A549 (cell line): ENCODE measurements around the gene FAM107B.
A peak's percentile ranks its signal among the peaks of the same experiment; 100 is the strongest.

Experiments used
- CEBPB ChIP-seq, 2 experiments: fragments of >200 bp in 1 of 2; sonication (Bioruptor Twin) in 1 of 2; formaldehyde crosslinking in 1 of 2; IDR thresholded peaks; 2 replicates each; pipeline ENCODE4 v1.6.1; 2012 to 2016
- CHD4 ChIP-seq: fragments of 200-600 bp; sonication (generic); IDR thresholded peaks from 2 replicates; pipeline ENCODE4 v1.6.1; 2016; ENCODE audit warnings: antibody characterized with exemption, mild to moderate bottlenecking, borderline replicate concordance
- KDM1A ChIP-seq: fragments of 200-600 bp; sonication (generic); IDR thresholded peaks from 2 replicates; pipeline ENCODE4 v1.6.1; 2016; ENCODE audit warnings: low read depth, mild to moderate bottlenecking
- NR3C1 ChIP-seq: fragments of >200 bp; sonication (Bioruptor Twin); formaldehyde crosslinking; IDR thresholded peaks from 3 replicates; pipeline ENCODE4 v1.6.1; 2017
- PHF8 ChIP-seq: fragments of 200-600 bp; sonication (generic); IDR thresholded peaks from 2 replicates; pipeline ENCODE4 v1.6.1; 2016; ENCODE audit warnings: low read depth, mild to moderate bottlenecking, antibody characterized with exemption, moderate library complexity, borderline replicate concordance
- POLR2A ChIP-seq: IDR thresholded peaks from 2 replicates; pipeline ENCODE4 v1.6.1; 2012; ENCODE audit warnings: mild to moderate bottlenecking, low read length
- RCOR1 ChIP-seq: fragments of 150-350 bp; IDR thresholded peaks from 2 replicates; pipeline ENCODE4 v1.6.1; 2014; ENCODE audit warnings: antibody characterized with exemption, low read length, low read depth
- SMC3 ChIP-seq: fragments of >200 bp; sonication (Bioruptor Twin); formaldehyde crosslinking; IDR thresholded peaks from 3 replicates; pipeline ENCODE4 v1.6.1; 2018; ENCODE audit warnings: inconsistent platforms
- TP53 ChIP-seq: fragments of 250-450 bp; sonication (Bioruptor Pico); IDR thresholded peaks from 2 replicates; pipeline ENCODE4 v1.5.0; 2021; ENCODE audit warnings: mild to moderate bottlenecking, moderate library complexity
- TF ChIP-seq, protein P1 (sequence below): fragments of >200 bp; sonication (Bioruptor Twin); formaldehyde crosslinking; IDR thresholded peaks from 3 replicates; pipeline ENCODE4 v1.5.1; 2016
- TF ChIP-seq, protein P2 (sequence below): IDR thresholded peaks from 2 replicates; pipeline ENCODE4 v1.6.1; 2012
- TF ChIP-seq, protein P3 (sequence below): IDR thresholded peaks from 2 replicates; pipeline ENCODE4 v1.6.1; 2012
- TF ChIP-seq, protein P4 (sequence below): fragments of 150-350 bp; IDR thresholded peaks from 2 replicates; pipeline ENCODE4 v1.6.1; 2014; ENCODE audit warnings: low read depth, mild to moderate bottlenecking, low read length

DNA sequence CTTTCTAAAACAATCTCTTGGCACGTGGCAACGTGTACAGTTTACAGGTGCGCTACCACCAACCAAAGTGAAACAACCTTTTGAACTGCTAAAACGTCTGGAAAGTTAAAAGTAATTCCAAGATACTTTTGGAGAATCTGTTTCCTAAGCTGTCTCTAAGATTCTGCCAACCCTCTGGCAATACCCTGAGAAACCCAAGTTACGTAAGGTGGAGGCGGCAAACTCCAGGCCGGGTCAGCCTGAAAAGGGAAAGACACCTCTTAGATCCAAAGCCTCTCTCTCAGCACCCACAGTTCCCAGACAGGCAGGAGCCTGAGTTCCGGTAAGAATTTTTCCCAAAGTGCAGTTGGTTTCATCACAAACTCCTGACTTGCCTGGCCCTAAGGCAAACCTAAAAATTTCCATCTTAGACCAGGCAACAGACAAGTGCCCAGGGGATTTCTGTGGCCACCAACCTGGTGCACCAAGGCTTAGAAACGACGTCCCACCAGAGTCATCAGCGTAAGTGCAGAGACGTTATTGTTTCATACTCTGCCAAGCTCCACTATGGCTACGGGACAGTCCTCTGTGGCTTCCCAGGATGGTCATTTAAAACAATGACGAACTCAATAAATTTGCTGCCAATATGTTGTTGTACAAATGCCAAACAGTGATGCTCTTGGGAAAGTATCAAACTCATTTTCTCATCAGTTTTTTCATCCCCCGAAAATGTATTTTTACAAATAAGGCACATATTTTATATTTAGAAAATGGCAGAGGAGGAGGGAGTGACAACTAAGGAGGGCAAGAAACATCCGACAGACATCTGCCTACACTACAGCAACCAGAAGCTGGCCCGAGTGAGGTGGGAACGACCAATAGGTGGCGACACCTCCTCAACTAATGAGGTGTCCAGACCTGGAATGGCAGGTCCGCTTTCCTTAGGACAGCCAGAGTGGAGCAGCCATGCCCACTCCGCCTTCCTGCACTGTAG is 238.2 kb downstream of the FAM107B start:
- TF ChIP-seq, protein P1, sequence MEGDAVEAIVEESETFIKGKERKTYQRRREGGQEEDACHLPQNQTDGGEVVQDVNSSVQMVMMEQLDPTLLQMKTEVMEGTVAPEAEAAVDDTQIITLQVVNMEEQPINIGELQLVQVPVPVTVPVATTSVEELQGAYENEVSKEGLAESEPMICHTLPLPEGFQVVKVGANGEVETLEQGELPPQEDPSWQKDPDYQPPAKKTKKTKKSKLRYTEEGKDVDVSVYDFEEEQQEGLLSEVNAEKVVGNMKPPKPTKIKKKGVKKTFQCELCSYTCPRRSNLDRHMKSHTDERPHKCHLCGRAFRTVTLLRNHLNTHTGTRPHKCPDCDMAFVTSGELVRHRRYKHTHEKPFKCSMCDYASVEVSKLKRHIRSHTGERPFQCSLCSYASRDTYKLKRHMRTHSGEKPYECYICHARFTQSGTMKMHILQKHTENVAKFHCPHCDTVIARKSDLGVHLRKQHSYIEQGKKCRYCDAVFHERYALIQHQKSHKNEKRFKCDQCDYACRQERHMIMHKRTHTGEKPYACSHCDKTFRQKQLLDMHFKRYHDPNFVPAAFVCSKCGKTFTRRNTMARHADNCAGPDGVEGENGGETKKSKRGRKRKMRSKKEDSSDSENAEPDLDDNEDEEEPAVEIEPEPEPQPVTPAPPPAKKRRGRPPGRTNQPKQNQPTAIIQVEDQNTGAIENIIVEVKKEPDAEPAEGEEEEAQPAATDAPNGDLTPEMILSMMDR: peak; percentile 69
- TF ChIP-seq, protein P2, sequence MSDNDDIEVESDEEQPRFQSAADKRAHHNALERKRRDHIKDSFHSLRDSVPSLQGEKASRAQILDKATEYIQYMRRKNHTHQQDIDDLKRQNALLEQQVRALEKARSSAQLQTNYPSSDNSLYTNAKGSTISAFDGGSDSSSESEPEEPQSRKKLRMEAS: no peak
- TF ChIP-seq, protein P3, sequence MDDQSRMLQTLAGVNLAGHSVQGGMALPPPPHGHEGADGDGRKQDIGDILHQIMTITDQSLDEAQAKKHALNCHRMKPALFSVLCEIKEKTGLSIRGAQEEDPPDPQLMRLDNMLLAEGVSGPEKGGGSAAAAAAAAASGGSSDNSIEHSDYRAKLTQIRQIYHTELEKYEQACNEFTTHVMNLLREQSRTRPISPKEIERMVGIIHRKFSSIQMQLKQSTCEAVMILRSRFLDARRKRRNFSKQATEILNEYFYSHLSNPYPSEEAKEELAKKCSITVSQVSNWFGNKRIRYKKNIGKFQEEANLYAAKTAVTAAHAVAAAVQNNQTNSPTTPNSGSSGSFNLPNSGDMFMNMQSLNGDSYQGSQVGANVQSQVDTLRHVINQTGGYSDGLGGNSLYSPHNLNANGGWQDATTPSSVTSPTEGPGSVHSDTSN: no peak
- no peak for TF ChIP-seq RCOR1
- TF ChIP-seq POLR2A: no peak
- no peak for TF ChIP-seq CEBPB (IDR thresholded peaks at IDR 0.05)
- no peak for TF ChIP-seq TP53 (CRISPR knock-in tag)
- TF ChIP-seq KDM1A: no peak
- TF ChIP-seq NR3C1: no peak
- no peak for TF ChIP-seq PHF8
- TF ChIP-seq, protein P4, sequence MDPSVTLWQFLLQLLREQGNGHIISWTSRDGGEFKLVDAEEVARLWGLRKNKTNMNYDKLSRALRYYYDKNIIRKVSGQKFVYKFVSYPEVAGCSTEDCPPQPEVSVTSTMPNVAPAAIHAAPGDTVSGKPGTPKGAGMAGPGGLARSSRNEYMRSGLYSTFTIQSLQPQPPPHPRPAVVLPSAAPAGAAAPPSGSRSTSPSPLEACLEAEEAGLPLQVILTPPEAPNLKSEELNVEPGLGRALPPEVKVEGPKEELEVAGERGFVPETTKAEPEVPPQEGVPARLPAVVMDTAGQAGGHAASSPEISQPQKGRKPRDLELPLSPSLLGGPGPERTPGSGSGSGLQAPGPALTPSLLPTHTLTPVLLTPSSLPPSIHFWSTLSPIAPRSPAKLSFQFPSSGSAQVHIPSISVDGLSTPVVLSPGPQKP: no peak
- peak; percentile 67 for TF ChIP-seq SMC3
- TF ChIP-seq CHD4: no peak
